Globus pallidus (tissue), 1 donor: ENCODE data around the gene FBLN1.
"Not testable (repeated sequence)": the region's sequence is repeated elsewhere in the genome, so short reads cannot be mapped to it uniquely, and the experiment has no call there.

Source experiments
- DNase-seq: peaks from one replicate; pipeline ENCODE4 v3.0.0-alpha.2; 2015; ENCODE audit warnings: low spot score

FBLN1 gene

GRCh38 chr22:45585946-45586540, 83.4 kb downstream of the FBLN1 start:
- DNase-seq = no peak

GRCh38 chr22:45586651-45587405, 84.1 kb downstream of the FBLN1 start:
- no peak for DNase-seq

- no peak for DNase-seq
Measured at GRCh38 chr22:45587638-45588505, 85.2 kb downstream of the FBLN1 start.

GRCh38 chr22:45589556-45589955, 86.9 kb downstream of the FBLN1 start:
- no peak for DNase-seq

GRCh38 chr22:45590262-45590661, 87.6 kb downstream of the FBLN1 start:
- DNase-seq = no peak

GRCh38 chr22:45591633-45592213, 89.0 kb downstream of the FBLN1 start:
- DNase-seq = not testable (repeated sequence)

- no peak for DNase-seq
Measured at GRCh38 chr22:45594123-45594941, 91.6 kb downstream of the FBLN1 start.

- no peak for DNase-seq
Measured at GRCh38 chr22:45597460-45598192, 94.9 kb downstream of the FBLN1 start.

- no peak for DNase-seq
Measured at GRCh38 chr22:45598596-45599217, 96.0 kb downstream of the FBLN1 start.

- DNase-seq = no peak
Measured at GRCh38 chr22:45599836-45600577, 97.3 kb downstream of the FBLN1 start.

- DNase-seq = no peak
Measured at GRCh38 chr22:45600790-45601730, 98.4 kb downstream of the FBLN1 start.

GRCh38 chr22:45602004-45602733, 99.5 kb downstream of the FBLN1 start:
- DNase-seq = no peak

GRCh38 chr22:45602824-45603595, 100.3 kb downstream of the FBLN1 start:
- DNase-seq = no peak

- DNase-seq = no peak
Measured at GRCh38 chr22:45603619-45604018, 100.9 kb downstream of the FBLN1 start.

- DNase-seq = not testable (repeated sequence)
Measured at GRCh38 chr22:45608045-45608444, 105.4 kb downstream of the FBLN1 start.

- no peak for DNase-seq
Measured at GRCh38 chr22:45608763-45609180, 106.1 kb downstream of the FBLN1 start.

- DNase-seq = no peak
Measured at GRCh38 chr22:45612451-45612901, 109.8 kb downstream of the FBLN1 start.
